B cell (primary cell): ENCODE results near the gene FGF8.

ENCODE experiments used
- CTCF ChIP-seq: fragments of 200-600 bp; IDR thresholded peaks from one replicate; pipeline ENCODE4 v1.8.0; 2022; ENCODE audit warnings: antibody characterized with exemption, mild to moderate bottlenecking
- EZH2 ChIP-seq: IDR thresholded peaks from 2 replicates; pipeline ENCODE4 v1.6.1; 2012; ENCODE audit warnings: borderline replicate concordance, low read depth, mild to moderate bottlenecking, moderate library complexity, low read length; ENCODE audit not compliant: insufficient read depth, poor library complexity, severe bottlenecking

- TF ChIP-seq CTCF = no peak
- no peak for TF ChIP-seq EZH2
These were observed 6.3 kb upstream of the FGF8 start for GRCh38 chr10:101781984-101782810.
